Measurements from ENCODE around the gene RALGPS1.

- no peak for TF ChIP-seq CTCF (IDR thresholded peaks at IDR 0.05)
- TF ChIP-seq POLR2A (IDR thresholded peaks at IDR 0.05), result no peak
Measured at GRCh38 chr9:127107929-127108876, 193.6 kb downstream of the RALGPS1 start.
